Amygdala (tissue), 56 donors: ENCODE results near the gene CDH24.

ENCODE experiments used
- DNase-seq, 56 donors: peaks; one replicate each; lab custom pipeline; 2025; lab: John Stamatoyannopoulos, UW

The CDH24 gene

DNA sequence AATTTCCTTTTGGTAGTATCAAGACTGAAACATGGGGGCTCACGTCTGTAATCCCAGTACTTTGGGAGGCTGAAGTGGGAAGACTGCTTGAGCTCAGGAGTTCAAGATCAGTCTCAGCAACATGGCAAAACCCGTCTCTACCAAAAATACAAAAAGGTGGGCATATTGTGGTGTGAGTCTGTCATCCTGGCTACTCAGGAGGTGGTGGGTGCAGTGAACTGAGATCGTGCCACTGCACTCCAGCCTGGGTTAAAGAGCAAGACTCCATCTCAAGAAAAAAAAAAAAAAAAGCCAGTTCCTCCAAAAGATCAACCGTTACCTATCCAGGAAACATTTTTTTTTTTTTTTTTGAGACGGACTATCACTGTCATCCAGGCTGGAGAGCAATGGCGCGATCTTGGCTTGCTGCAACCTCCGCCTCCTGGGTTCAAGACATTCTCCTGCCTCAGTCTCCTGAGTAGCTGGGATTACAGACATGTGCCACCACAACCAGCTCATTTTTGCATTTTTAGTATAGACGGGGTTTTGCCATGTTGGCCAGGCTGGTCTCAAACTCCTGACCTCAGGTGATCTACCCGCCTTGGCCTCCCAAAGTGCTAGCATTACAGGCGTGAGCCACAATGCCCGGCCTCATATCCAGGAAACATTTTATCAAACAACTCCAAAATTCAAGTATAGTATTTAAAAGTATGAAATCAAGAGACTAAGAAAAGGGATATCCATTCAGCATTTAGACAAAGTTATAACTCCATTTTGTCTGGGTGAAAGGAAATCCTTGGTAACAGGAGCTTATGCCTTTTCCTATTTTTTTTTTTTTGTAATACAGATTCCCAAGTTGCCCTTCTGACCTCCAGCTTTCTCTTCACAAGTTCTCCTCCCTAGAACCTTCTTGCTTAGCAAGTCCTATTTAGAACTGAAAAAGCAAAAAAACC, 34.2 kb upstream of the CDH24 start:
- DNase-seq: no peak

GRCh38 chr14:23090254-23090636, 32.9 kb upstream of the CDH24 start:
- no peak for DNase-seq

DNA sequence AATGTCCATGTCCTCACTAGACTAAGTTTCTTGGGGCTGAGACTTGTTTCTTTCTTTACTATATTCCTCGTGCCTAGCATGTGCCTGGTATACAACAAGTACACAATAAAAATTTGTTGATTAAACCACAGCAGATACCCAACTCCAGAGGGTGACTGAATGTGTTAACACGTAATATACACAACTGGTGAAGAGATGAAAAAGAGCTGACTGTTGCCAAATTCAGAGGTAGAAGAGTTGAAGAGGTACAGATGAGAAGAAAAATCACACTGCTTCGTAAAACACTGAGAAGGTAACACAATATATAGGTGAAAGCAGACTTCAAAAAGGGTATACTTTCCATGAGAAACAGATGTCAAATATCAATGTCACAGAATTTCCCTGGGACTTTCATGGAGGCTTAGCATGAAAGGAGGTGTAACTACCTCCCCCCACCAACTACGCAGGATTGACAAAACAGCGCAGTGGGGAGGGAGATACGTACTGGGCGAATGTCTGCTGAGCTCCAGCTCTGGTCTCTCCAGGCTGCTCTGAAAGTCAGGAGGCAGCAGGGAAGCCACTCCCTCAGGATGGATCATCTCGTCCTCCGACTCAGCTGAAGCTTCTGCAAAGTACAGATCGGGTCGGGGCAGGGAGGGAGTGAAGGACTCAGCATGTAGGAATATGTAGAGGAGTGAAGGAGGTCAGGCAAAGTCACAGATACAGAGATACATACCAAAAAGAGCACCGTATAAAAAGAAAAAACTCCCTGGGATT, 32.4 kb upstream of the CDH24 start:
- no peak for DNase-seq

DNA sequence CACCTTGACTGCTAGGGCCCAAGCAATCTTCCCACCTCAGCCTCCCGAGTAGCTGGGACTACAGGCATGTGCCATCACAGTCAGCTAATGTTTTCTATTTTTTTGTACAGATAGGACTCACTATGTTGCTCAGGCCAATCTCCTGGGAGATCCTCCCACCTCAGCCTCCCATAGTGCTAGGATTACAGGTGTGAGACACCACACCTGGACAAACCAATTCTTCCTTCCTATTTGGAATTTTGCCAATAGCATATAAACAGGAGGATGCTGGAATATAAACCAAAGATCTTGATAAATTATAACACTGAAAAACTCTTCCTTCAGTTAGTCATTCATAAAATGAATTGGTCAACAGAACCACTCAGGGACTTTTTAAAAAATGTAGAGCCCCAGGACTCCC, 29.2 kb upstream of the CDH24 start:
- DNase-seq: no peak

DNA sequence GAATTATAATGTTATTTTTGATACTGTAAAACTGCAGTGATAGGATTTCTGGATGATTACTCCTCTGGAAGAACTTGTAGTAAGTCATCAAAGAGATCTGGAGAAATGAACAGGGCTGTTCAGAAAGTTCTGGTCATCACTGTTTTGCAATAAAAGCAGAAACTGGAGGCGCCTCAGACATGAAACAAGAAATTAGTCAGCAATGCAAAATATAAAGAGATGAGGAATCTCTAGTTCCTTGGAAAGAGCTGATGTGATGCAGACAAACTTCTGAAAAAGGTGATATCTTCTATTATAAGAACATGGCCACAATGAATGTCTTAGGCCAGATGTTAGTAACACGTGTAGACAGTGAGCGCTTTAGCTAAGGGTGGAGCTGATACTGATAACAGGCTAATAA, 28.1 kb upstream of the CDH24 start:
- no peak for DNase-seq

- no peak for DNase-seq
Observed at GRCh38 chr14:23080474-23080873, 23.2 kb upstream of the CDH24 start.

DNA sequence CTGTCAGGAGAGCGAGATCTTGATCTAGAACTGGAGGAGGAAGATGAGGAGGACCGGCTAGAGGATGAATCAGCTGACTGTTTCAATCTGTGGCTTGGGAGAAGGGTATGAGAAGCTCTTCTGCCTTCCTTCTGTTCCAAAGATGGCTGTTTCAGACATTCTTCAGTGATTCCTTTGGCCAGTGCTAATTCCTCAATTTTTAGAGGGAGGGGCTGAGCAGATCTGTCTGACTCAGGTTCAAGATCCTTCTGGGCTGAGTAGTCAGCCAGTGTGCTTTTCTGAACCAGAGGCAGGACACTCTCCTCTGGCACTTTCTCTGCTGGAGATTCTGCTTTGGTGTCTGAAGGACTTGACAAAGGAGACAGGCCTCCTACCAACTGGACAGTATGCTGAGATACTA, 22.4 kb upstream of the CDH24 start:
- DNase-seq: no peak

DNA sequence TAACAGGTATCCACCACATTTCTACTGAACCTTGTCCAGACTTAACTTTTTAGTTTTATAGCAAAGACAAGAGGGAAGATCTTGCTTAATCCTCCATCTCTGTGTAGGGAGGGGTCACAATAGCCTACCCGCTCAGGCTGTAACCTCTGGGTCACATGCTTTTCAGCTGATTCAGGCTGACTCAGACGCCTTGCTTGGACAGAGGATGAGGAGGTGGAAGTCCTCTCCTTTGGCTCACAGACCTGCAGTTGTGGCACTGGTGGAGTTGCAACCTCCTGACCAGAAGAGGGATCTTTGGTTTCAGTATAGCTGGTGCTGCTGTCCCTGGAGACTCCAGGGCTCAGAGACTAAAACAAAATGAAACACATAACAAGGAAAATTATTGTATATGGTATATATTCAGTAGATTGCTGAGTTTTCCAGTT, 21.4 kb upstream of the CDH24 start:
- no peak for DNase-seq

DNA sequence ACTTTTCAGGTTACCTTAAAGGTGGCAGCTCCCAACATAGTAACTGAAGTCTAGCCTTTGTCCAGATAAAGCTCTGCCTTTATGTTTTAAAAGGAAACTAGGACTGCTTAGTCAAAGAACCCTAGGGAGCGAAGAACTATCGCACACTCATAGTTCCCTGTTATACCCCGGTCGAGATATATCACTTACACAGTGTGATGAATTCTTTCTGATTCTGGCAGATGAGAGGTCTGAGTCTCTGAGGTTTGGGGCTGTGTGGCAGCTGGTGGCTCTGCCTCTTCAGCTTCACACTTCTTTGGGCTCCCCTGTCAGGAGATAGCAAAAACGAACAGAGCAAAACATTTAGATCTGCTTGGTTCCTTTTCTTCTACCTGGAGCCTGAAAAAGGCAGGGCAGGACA, 20.6 kb upstream of the CDH24 start:
- DNase-seq: no peak

- no peak for DNase-seq
Observed at GRCh38 chr14:23076785-23077408, 19.6 kb upstream of the CDH24 start.

DNA sequence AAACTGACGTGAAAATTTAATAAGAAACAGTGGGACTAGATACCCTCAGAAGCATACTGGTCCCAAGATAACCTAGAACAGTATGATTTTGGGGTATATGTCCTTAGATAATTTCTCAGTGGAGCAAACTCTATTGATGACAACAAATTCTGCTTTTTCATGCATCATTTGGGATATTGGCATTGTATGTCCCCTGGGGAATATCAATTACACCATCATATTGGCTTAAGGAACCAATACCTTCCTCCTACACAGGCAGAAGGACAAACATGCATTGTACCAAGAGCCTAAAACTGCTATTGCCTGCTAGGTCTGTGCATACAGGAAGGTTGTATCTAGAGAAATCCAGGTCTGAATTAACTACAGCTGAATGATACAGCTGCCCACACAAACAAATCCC, 17.6 kb upstream of the CDH24 start:
- DNase-seq: no peak

GRCh38 chr14:23071921-23072539, 14.7 kb upstream of the CDH24 start:
- no peak for DNase-seq

- no peak for DNase-seq
Observed at GRCh38 chr14:23071244-23071920, 14.1 kb upstream of the CDH24 start.

DNA sequence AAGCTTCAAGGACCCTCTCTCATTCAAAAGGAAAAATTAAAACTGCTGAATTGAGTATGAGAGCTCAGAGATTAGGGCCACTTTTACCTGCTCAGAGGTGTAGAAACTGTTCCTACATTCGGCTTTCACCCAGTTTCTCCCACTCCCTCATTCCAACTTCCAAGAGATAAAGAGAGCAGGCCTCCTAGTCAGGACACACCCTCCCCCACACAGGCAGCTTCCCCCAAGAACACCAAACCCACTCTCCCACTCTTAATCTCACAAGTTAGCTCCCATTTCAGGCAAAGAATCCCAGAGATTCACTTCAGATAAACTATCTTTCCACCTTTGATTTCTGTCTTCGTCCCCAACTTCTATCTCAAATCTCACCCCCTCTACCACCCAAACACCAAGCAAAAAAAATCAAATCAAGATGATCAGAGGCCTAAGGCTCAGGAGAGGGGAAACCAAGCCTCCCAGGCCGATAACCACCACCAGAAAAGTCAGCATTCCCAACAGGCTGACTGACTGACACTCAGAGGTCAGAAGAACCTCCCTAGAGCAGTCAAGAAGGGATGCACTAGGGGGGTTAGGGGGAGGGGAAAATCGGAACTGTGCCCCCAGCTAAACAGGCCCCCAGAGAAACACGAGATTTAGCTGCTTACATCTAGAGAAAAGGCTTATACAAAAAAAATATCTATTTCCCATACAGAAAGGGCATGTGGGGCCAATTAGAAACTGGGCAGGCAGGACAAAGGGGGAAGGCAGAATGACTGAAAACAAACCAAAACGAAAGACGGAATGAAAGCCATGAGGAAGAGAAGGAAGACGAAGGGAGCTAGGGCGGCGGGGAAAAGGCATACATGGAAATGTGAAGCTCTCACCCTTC, 13.2 kb upstream of the CDH24 start:
- no peak for DNase-seq

DNA sequence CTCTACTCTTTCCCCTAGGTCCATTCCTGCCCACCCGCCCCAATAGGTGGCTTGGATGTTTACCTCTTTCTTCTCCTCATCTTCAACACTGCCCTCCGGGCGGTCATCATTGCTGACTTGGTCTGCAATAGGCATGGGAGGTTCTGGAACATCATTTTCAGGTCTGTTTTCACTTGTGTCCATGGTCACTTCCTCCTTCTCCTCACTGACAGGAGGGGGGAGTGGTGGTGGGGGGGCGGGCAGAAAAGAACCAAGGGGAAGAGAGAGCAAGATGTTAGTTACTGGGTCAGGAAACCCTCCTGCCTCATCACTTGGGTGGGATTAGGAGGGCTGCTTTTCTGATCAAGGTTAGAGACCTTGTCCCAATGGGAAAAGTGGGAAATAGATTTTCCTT, 12.1 kb upstream of the CDH24 start:
- DNase-seq: no peak

GRCh38 chr14:23068789-23069412, 11.6 kb upstream of the CDH24 start:
- DNase-seq: no peak

DNA sequence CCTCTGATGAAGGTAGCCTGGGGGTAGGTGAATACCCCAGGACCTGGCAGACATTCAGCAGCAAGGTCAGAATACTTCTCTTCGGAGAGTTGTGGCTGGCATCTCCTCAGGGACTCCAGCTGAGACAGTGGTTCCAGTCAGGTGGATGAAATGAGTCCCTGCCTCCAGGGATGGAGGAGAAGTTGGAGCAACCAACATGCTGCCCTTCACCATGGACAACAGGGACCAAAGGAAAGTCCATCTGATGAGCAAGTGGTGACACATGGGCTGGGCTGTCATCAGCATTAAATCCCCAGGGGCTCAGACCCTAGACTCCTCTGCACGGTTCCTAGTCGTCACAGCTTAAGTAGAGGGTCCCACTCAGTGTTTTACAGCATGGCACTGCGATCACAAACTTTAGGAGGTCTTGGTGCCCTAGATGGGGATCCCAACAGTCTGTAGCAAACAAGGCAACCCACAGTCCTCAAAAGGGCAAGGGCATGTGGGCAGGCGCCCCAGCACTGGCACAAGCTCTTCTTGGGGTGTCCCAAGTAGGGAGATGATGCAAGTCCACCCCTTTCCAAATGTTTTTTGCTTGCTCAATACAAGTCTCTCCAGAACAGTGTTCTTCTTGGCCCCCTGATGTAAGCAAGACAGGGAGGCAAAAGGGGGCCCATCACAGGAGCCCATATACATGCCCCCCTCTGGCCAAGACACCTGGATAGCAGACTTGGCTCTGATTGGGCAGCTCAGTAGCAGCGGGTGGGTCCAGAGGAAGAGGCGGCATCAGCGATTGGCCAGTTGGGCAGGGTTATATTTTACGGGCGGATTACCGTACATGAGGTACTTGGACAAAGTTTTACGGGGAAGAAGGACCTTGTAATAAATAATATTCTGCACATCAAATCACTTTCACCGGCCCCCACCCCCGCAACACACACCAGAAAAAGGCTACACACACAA, 10.8 kb upstream of the CDH24 start:
- no peak for DNase-seq
